ENCODE results near the gene AKR7A2.

The AKR7A2 gene

DNA sequence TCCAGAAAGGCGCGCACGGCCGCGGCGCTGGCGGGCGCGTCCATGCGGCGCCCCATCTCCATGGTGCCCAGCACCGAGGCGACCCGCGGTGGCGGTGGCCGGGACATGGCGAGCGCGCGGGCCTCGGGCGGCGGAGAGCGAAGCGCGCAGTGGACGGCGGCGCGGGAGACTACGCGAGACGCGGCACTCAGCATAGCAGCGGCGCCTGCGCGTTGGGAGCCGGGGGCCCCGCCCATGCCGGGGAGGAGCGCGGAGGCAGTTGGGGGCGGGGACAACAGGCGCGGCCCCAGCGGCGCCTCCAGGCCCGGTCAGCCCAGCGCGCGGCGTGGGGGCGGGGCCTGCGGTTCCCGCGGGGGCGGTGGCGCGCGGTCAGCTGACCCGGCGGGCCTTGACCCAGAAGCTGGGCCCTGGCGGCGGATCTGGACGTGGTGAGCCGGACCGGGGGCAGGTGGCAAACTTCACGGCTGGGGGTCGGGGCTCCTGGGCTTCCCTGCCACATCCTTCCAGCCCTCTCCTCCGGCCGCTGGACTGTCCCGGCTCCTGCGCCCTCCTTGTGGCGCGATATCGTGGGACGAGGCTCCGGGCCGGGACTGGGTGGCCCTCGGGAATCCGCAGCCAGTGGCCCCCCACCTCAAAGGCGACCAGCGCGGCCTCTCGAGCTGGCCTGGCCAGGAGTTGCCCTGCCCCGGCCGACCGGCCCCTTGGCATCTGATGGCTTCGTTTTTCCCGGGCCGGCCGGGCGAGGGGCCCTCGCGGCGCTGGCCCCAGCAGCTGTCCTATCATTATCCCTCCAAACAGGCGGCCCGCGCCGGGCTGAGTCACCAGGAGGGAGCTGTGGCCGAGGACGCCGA is at the start of gene AKR7A2, which contains the start of gene SLC66A1:
Gene AKR7A2, minus strand, starts transcription at position 214 of the 851 bp plus-strand sequence. Its CDS starts 20 bp downstream, at position 194.
Gene SLC66A1, plus strand, starts transcription at position 396 of the 851 bp plus-strand sequence. CDS start 5,352 bp downstream, outside the sequence.
- peak; percentile 92 for ATAC-seq (replicated peaks; ENCODE audit: extremely low read depth, poor library complexity, severe bottlenecking)
- H3K4me1 Mint-ChIP-seq: peaks cover 37% of the 10 kb centered on the region

DNA sequence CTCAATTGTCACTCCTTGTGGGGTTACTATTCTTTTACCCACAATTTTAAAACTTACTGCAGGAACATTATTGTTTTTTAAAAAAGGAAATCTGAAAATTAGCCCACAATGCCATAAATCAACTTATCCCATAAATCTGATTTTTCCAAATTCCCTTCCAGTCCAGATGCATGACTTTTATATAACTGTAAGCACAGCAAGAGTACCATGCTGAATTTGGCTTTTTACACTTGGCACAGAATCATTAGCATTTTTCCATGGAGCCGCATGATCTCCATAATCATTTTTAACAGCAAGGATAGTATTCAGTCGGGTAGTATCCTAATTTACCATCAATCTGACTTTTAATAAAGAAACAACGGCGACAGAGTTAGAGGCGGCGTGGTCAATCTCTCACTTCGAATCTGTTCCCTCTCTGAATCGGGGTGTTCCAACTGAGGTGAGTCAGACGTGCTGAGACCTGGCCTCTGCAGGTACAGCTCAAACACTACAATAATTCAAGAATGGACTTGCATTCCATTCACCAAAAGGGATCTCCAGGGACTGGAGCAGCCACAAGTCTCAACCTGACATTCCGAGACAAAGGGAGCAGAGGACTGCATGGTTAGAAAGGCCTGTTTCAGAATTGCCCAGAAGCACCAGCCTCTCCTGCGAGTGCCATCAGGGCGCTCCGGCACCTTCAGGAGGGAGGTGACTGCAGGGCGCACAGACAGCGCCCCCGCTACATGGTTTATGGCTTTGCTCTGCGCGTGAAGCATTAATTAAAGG is 49.1 kb upstream of the AKR7A2 start:
- Mint-ChIP-seq H3K27ac (ENCODE audit: low read depth) (peak overlapping the region; percentile 62), H3K9me3 (no peaks in the 10 kb centered on the region), H3K36me3 (ENCODE audit: insufficient read depth) (peaks cover 21% of the 10 kb centered on the region), H3K27me3 (no peaks in the 10 kb centered on the region), H3K4me1 (peaks cover 35% of the 10 kb centered on the region), H3K4me3 (no peak overlapping the region)
- DNase-seq (ENCODE audit: low spot score in 2 of 2): no peak
- ATAC-seq (replicated peaks; ENCODE audit: extremely low read depth, poor library complexity, severe bottlenecking): no peak

More for the DNA sequence above, at the start of gene AKR7A2, which contains the start of gene SLC66A1:
- H3K27ac Mint-ChIP-seq (ENCODE audit: low read depth): peak within 1 kb of the TSS; percentile 75
- H3K9me3 Mint-ChIP-seq: no peaks in the 10 kb centered on the region
- peaks cover 26% of the 10 kb centered on the region for H3K36me3 Mint-ChIP-seq (ENCODE audit: insufficient read depth)
- peak within 1 kb of the TSS; percentile 81 for H3K4me3 Mint-ChIP-seq
- DNase-seq (ENCODE audit: low spot score in 2 of 2): peak; percentile 82 to 84
- H3K27me3 Mint-ChIP-seq: no peaks in the 10 kb centered on the region

- Mint-ChIP-seq H3K27ac (ENCODE audit: low read depth) (no peak overlapping the region), H3K9me3 (no peaks in the 10 kb centered on the region), H3K27me3 (no peaks in the 10 kb centered on the region), H3K4me1 (peaks cover 30% of the 10 kb centered on the region), H3K36me3 (ENCODE audit: insufficient read depth) (peaks cover 25% of the 10 kb centered on the region), H3K4me3 (no peak overlapping the region)
- ATAC-seq (replicated peaks; ENCODE audit: extremely low read depth, poor library complexity, severe bottlenecking): no peak
- no peak for DNase-seq (ENCODE audit: low spot score in 2 of 2)
Measured at GRCh38 chr1:19360432-19360831, 48.5 kb upstream of the AKR7A2 start.

- H3K27ac Mint-ChIP-seq (ENCODE audit: low read depth): no peak overlapping the region
- peaks cover 25% of the 10 kb centered on the region for H3K36me3 Mint-ChIP-seq (ENCODE audit: insufficient read depth)
- H3K4me3 Mint-ChIP-seq: no peak overlapping the region
Measured at GRCh38 chr1:19360016-19360415, 48.1 kb upstream of the AKR7A2 start.

GRCh38 chr1:19359357-19359756 is 47.4 kb upstream of the AKR7A2 start:
- Mint-ChIP-seq H3K4me3 (no peak overlapping the region), H3K36me3 (ENCODE audit: insufficient read depth) (peaks cover 29% of the 10 kb centered on the region), H3K9me3 (no peaks in the 10 kb centered on the region), H3K27ac (ENCODE audit: low read depth) (no peak overlapping the region), H3K27me3 (no peaks in the 10 kb centered on the region), H3K4me1 (peaks cover 21% of the 10 kb centered on the region)
- ATAC-seq (replicated peaks; ENCODE audit: extremely low read depth, poor library complexity, severe bottlenecking): no peak
- DNase-seq (ENCODE audit: low spot score in 2 of 2): no peak

More at GRCh38 chr1:19360016-19360415, 48.1 kb upstream of the AKR7A2 start:
- DNase-seq (ENCODE audit: low spot score in 2 of 2) (no peak), ATAC-seq (replicated peaks; ENCODE audit: extremely low read depth, poor library complexity, severe bottlenecking) (no peak)
- Mint-ChIP-seq H3K9me3 (no peaks in the 10 kb centered on the region), H3K27me3 (no peaks in the 10 kb centered on the region), H3K4me1 (peaks cover 26% of the 10 kb centered on the region)

DNA sequence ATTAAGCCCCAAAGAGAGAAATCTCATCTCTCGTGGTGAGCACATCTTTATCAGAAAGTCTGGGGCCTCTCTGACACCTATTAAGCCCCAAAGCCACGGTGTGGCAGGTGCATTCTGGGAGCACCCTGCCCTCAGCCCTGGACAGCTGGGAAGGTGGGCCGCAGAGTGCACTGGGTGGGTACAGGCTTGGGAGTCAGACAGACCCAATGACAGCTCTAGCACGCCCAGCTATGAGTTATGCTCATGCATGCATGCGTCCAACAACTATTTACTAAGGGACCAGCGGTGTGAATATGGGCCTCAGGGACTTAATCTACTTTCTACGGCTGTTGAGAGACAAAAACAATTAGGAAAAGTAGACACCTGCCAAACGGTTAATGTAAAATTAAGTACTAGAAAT is 46.8 kb upstream of the AKR7A2 start:
- Mint-ChIP-seq H3K27ac (ENCODE audit: low read depth) (no peak overlapping the region), H3K4me1 (peaks cover 19% of the 10 kb centered on the region), H3K4me3 (no peak overlapping the region), H3K27me3 (no peaks in the 10 kb centered on the region), H3K9me3 (no peaks in the 10 kb centered on the region), H3K36me3 (ENCODE audit: insufficient read depth) (peaks cover 34% of the 10 kb centered on the region)
- ATAC-seq (replicated peaks; ENCODE audit: extremely low read depth, poor library complexity, severe bottlenecking): no peak
- no peak for DNase-seq (ENCODE audit: low spot score in 2 of 2)

GRCh38 chr1:19357299-19357986 is 45.5 kb upstream of the AKR7A2 start:
- DNase-seq (ENCODE audit: low spot score in 2 of 2): no peak
- Mint-ChIP-seq H3K27me3 (no peaks in the 10 kb centered on the region), H3K4me1 (peaks cover 19% of the 10 kb centered on the region), H3K27ac (ENCODE audit: low read depth) (no peak overlapping the region), H3K36me3 (ENCODE audit: insufficient read depth) (peaks cover 39% of the 10 kb centered on the region), H3K4me3 (no peak overlapping the region), H3K9me3 (no peaks in the 10 kb centered on the region)
- ATAC-seq (replicated peaks; ENCODE audit: extremely low read depth, poor library complexity, severe bottlenecking): no peak

DNA sequence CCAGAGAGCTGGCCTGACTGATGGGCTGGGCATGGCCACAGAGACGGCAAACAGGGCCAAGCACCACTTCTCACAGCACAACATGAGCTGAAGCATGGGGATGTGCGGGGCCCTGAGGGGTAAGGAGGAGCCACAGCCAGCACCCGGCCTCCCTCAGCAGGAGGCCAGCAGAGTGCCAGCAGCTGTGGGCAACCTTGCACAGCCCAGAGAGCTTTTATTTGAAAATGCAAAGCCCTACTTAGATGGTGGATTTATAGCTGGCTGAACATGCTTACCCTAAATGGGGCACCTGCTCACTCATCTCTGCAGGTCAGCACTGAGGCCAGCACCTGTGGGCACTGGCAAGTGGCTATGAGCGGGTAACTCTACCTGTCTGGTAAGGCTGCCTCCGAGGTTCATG is 44.3 kb upstream of the AKR7A2 start:
- Mint-ChIP-seq H3K9me3 (no peaks in the 10 kb centered on the region), H3K4me3 (no peak overlapping the region)
- DNase-seq (ENCODE audit: low spot score in 2 of 2): no peak

DNA sequence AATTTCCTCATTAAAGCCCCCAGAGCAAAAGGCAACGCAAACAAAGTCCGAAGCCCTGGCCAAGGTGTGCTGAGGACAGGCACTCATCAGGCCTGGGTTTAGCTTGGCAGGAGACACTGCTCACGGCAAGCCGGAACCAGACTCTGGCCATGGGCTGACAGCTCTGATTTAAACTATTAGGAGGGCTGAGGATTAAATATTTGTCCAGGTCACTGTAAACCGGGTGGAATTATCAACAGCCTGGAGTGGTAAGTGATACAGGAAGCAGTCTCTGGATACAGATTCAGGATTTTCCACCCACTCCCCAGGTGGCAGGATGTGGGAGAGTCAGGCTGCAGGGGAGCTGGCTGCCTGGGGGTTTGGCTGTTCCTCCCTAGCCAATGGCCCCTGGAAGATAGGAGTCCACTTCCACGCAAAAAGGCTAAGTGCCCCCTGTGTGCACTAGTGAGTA is 42.6 kb upstream of the AKR7A2 start:
- Mint-ChIP-seq H3K4me3 (no peak overlapping the region), H3K4me1 (peaks cover 5% of the 10 kb centered on the region), H3K9me3 (no peaks in the 10 kb centered on the region), H3K27me3 (no peaks in the 10 kb centered on the region), H3K36me3 (ENCODE audit: insufficient read depth) (peaks cover 48% of the 10 kb centered on the region), H3K27ac (ENCODE audit: low read depth) (no peak overlapping the region)
- ATAC-seq (replicated peaks; ENCODE audit: extremely low read depth, poor library complexity, severe bottlenecking) (no peak), DNase-seq (ENCODE audit: low spot score in 2 of 2) (no peak)

More for the DNA sequence above, 44.3 kb upstream of the AKR7A2 start:
- ATAC-seq (replicated peaks; ENCODE audit: extremely low read depth, poor library complexity, severe bottlenecking): no peak
- Mint-ChIP-seq H3K36me3 (ENCODE audit: insufficient read depth) (peaks cover 42% of the 10 kb centered on the region), H3K27me3 (no peaks in the 10 kb centered on the region), H3K27ac (ENCODE audit: low read depth) (no peak overlapping the region), H3K4me1 (peaks cover 18% of the 10 kb centered on the region)

- Mint-ChIP-seq H3K4me3 (no peak overlapping the region), H3K9me3 (no peaks in the 10 kb centered on the region), H3K27ac (ENCODE audit: low read depth) (no peak overlapping the region), H3K27me3 (no peaks in the 10 kb centered on the region), H3K4me1 (peaks cover 5% of the 10 kb centered on the region), H3K36me3 (ENCODE audit: insufficient read depth) (peaks cover 48% of the 10 kb centered on the region)
- DNase-seq (ENCODE audit: low spot score in 2 of 2) (no peak), ATAC-seq (replicated peaks; ENCODE audit: extremely low read depth, poor library complexity, severe bottlenecking) (no peak)
Measured at GRCh38 chr1:19353596-19353995, 41.7 kb upstream of the AKR7A2 start.

- Mint-ChIP-seq H3K27me3 (no peaks in the 10 kb centered on the region), H3K36me3 (ENCODE audit: insufficient read depth) (peaks cover 48% of the 10 kb centered on the region), H3K4me3 (no peak overlapping the region), H3K9me3 (no peaks in the 10 kb centered on the region), H3K4me1 (no peaks in the 10 kb centered on the region), H3K27ac (ENCODE audit: low read depth) (no peak overlapping the region)
- no peak for ATAC-seq (replicated peaks; ENCODE audit: extremely low read depth, poor library complexity, severe bottlenecking)
- DNase-seq (ENCODE audit: low spot score in 2 of 2): no peak
Measured at GRCh38 chr1:19352839-19353238, 40.9 kb upstream of the AKR7A2 start.

GRCh38 chr1:19351873-19352272 is 39.9 kb upstream of the AKR7A2 start:
- Mint-ChIP-seq H3K9me3 (no peaks in the 10 kb centered on the region), H3K36me3 (ENCODE audit: insufficient read depth) (peaks cover 52% of the 10 kb centered on the region), H3K27me3 (no peaks in the 10 kb centered on the region), H3K4me3 (no peak overlapping the region), H3K4me1 (no peaks in the 10 kb centered on the region), H3K27ac (ENCODE audit: low read depth) (no peak overlapping the region)
- ATAC-seq (replicated peaks; ENCODE audit: extremely low read depth, poor library complexity, severe bottlenecking): no peak
- DNase-seq (ENCODE audit: low spot score in 2 of 2): no peak
